Thyroid gland (tissue), 4 donors: ENCODE measurements around the gene GRM4. TPM values are rescaled to one million over a fixed set of nuclear protein-coding genes. Genes with fewer than 3 reads are reported as not detected.

Experiments
- DNase-seq, 2 donors: peaks; one replicate each; pipeline ENCODE4 v3.0.0-alpha.2; 2019
- H3K27ac ChIP-seq, 3 donors: fragments of 200-600 bp; sonication (generic); 1 replicate in 2 of 3; 2 replicates in 1 of 3; pipeline ENCODE4 v1.5.1; 2016 to 2019; ENCODE audit warnings: mild to moderate bottlenecking in 1 of 3, moderate library complexity in 1 of 3
- H3K27me3 ChIP-seq: fragments of 200-600 bp; sonication (generic); one replicate; pipeline ENCODE4 v1.5.1; 2019
- H3K36me3 ChIP-seq, 2 donors: fragments of 200-600 bp; sonication (generic); one replicate each; pipeline ENCODE4 v1.5.1; 2016 to 2019
- H3K4me1 ChIP-seq, 2 donors: fragments of 200-600 bp; sonication (generic); one replicate each; pipeline ENCODE4 v1.5.1; 2017 to 2019
- H3K4me3 ChIP-seq, 3 donors: fragments of 200-600 bp; sonication (generic); replicated peaks in 1 of 3; 1 replicate in 2 of 3; 2 replicates in 1 of 3; pipeline ENCODE4 v1.5.1; 2016; ENCODE audit warnings: mild to moderate bottlenecking in 1 of 3
- H3K9me3 ChIP-seq: fragments of 200-600 bp; sonication (generic); one replicate; pipeline ENCODE4 v1.5.1; 2017
- CTCF ChIP-seq, 6 experiments: fragments of 200-600 bp in 3 of 6; fragments of 450-650 bp in 3 of 6; sonication (generic) in 3 of 6; IDR thresholded peaks; one replicate each; pipeline ENCODE4 v1.5.1; 2016 to 2019; ENCODE audit warnings: antibody characterized with exemption in 6 of 6, mild to moderate bottlenecking in 2 of 6, inconsistent platforms in 1 of 6, moderate library complexity in 1 of 6
- POLR2A ChIP-seq, 2 donors: fragments of 450-650 bp; IDR thresholded peaks; one replicate each; pipeline ENCODE4 v1.6.1; 2017; ENCODE audit warnings: antibody characterized with exemption in 2 of 2, mild to moderate bottlenecking in 2 of 2, moderate library complexity in 1 of 2
- WGBS, 2 donors: methylation state at CpG; one replicate each; pipeline ENCODE4 v1.1.5; 2017; 5-methylcytosine and 5-hydroxymethylcytosine counted together
- intact Hi-C: fragments of 100-400 bp; cut with DNase I; formaldehyde crosslinking; loops from one replicate; pipeline ENCODE4 v1.15.1; 2023
- total RNA-seq, 4 donors: library from RNA; depleted of rRNA; stranded (reverse); fragments of >200 nt; gene quantifications; one replicate each; pipeline ENCODE4 v1.2.3, GENCODE V29; 2016

The GRM4 gene
- total RNA-seq, 4 donors from 2014 or later: under 0.01 TPM; not detected in 3

- no peaks in the 10 kb centered on the region for H3K27me3 ChIP-seq
- no peak for TF ChIP-seq POLR2A (IDR thresholded peaks at IDR 0.05)
- TF ChIP-seq CTCF (IDR thresholded peaks at IDR 0.05): no peak
- no peak overlapping the region for H3K27ac ChIP-seq
- H3K4me3 ChIP-seq: no peak overlapping the region
- no peaks in the 10 kb centered on the region for H3K36me3 ChIP-seq
- H3K9me3 ChIP-seq: no peaks in the 10 kb centered on the region
- DNase-seq: no peak
- intact Hi-C loops: no loop called here
- no peaks in the 10 kb centered on the region for H3K4me1 ChIP-seq
- WGBS, 2 donors: 65% methylated on average over 41 of the region's 41 CpGs
These were observed 143.9 kb downstream of the GRM4 start for GRCh38 chr6:34001706-34002621.

GRCh38 chr6:34000281-34000680 is 145.6 kb downstream of the GRM4 start:
- Histone ChIP-seq H3K4me1 (no peaks in the 10 kb centered on the region), H3K9me3 (no peaks in the 10 kb centered on the region), H3K36me3 (no peaks in the 10 kb centered on the region), H3K27me3 (no peaks in the 10 kb centered on the region), H3K27ac (no peak overlapping the region), H3K4me3 (no peak overlapping the region)
- intact Hi-C loops: no loop called here
- no peak for DNase-seq
- TF ChIP-seq POLR2A (IDR thresholded peaks at IDR 0.05) (no peak), CTCF (IDR thresholded peaks at IDR 0.05) (no peak)
- WGBS, 2 donors: 94 to 95% methylated on average over 5 of the region's 5 CpGs

DNA sequence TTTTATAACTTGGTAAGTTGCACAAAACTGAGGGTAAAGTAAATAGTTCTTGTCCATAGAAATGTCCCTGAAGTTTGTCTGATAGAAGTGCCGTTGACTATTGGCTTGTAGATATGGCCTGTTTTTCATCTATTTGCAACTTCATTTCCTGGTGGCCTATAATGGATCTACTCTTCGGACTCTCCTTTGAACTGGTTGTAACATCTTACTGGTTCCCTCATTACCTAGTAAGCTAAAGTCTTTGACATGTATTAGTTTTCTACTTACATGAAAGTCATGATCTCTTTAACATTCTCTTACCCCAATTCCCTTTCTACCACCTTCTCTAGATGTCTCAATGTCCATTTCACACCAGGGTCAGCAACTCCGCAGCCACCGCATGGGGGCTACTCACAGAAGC is 146.3 kb downstream of the GRM4 start:
- no peak overlapping the region for H3K27ac ChIP-seq
- intact Hi-C loops: no loop called here

GRCh38 chr6:33998660-33999059 is 147.2 kb downstream of the GRM4 start:
- intact Hi-C loops: no loop called here
- WGBS, 2 donors: 93 to 98% methylated on average over 5 of the region's 5 CpGs

More for the DNA sequence above, 146.3 kb downstream of the GRM4 start:
- TF ChIP-seq POLR2A (IDR thresholded peaks at IDR 0.05): no peak
- no peak for TF ChIP-seq CTCF (IDR thresholded peaks at IDR 0.05)
- no peaks in the 10 kb centered on the region for H3K36me3 ChIP-seq
- no peaks in the 10 kb centered on the region for H3K27me3 ChIP-seq
- no peak overlapping the region for H3K4me3 ChIP-seq
- H3K9me3 ChIP-seq: no peaks in the 10 kb centered on the region
- WGBS, 2 donors: 92 to 95% methylated on average over 4 of the region's 4 CpGs
- DNase-seq: no peak
- no peaks in the 10 kb centered on the region for H3K4me1 ChIP-seq

More at GRCh38 chr6:33998660-33999059, 147.2 kb downstream of the GRM4 start:
- Histone ChIP-seq H3K4me1 (no peaks in the 10 kb centered on the region), H3K36me3 (no peaks in the 10 kb centered on the region), H3K27me3 (no peaks in the 10 kb centered on the region), H3K4me3 (no peak overlapping the region), H3K9me3 (no peaks in the 10 kb centered on the region), H3K27ac (no peak overlapping the region)
- TF ChIP-seq CTCF (IDR thresholded peaks at IDR 0.05) (no peak), POLR2A (IDR thresholded peaks at IDR 0.05) (no peak)
- DNase-seq: no peak
